ENCODE results near the gene DMRTC2. TPM values are rescaled to one million over a fixed set of nuclear protein-coding genes. Genes with fewer than 3 reads are reported as not detected.

Gene DMRTC2
- total RNA-seq, 1 experiment from 2014 or later, result not detected

DNA sequence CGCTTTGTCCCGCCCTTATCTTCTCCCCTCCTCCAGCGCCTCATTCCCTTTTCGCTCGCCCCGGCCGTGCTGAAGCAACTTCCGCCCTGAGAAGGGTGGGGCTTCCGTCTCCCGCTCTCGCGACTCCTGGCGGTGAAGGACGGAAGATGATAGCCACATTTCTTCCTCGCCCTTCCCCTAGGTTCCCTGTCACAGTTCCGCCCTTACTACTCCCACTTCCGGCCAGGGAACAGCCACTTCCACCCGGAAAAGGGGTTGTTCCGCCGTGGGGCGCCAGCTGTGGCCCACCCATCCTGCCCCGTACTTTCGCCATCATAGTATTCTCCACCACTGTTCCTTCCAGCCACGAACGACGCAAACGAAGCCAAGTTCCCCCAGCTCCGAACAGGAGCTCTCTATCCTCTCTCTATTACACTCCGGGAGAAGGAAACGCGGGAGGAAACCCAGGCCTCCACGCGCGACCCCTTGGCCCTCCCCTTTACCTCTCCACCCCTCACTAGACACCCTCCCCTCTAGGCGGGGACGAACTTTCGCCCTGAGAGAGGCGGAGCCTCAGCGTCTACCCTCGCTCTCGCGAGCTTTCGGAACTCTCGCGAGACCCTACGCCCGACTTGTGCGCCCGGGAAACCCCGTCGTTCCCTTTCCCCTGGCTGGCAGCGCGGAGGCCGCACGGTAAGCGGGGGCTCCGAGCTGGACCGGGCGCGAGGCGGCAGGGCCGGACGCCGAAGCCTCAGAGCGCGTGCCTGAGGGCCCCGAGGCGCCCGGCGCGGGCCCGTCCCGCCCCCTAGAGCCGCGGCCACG, 15.0 kb downstream of the DMRTC2 start, which contains the start of gene RPS19 (continued):
- TF ChIP-seq PREB (CRISPR knock-in tag; IDR thresholded peaks at IDR 0.05; ENCODE audit: borderline replicate concordance) (no peak), OVOL2 (CRISPR knock-in tag; IDR thresholded peaks at IDR 0.05; ENCODE audit: borderline replicate concordance) (no peak; the same call in 1 of the 2 replicates), ZNF219 (CRISPR knock-in tag; IDR thresholded peaks at IDR 0.05; ENCODE audit: borderline replicate concordance) (peak; percentile 77; the same call in 1 of the 2 replicates), USF2 (CRISPR knock-in tag; IDR thresholded peaks at IDR 0.05) (peak; percentile 10; the same call in 1 of the 2 replicates), JAZF1 (CRISPR knock-in tag; IDR thresholded peaks at IDR 0.05) (no peak), JUN (CRISPR knock-in tag; IDR thresholded peaks at IDR 0.05) (peak; percentile 53), MLX (CRISPR knock-in tag; IDR thresholded peaks at IDR 0.05) (no peak), ESRRA (CRISPR knock-in tag; IDR thresholded peaks at IDR 0.05; ENCODE audit: borderline replicate concordance) (0 out of 2 replicates have a peak, but pooled peaks have one; percentile 24), MAX (CRISPR knock-in tag; IDR thresholded peaks at IDR 0.05) (peak; percentile 62), CTCF (IDR thresholded peaks at IDR 0.05) (0 out of 2 replicates have a peak, but pooled peaks have one; percentile 23), ARID4B (CRISPR knock-in tag; IDR thresholded peaks at IDR 0.05; ENCODE audit: borderline replicate concordance) (no peak; the same call in 1 of the 2 replicates), FOXJ3 (CRISPR knock-in tag; IDR thresholded peaks at IDR 0.05; ENCODE audit: borderline replicate concordance) (no peak), E2F4 (CRISPR knock-in tag; IDR thresholded peaks at IDR 0.05; ENCODE audit: borderline replicate concordance, low read depth) (no peak), SP1 (CRISPR knock-in tag; conservative IDR thresholded peaks at IDR 0.05) (peak; percentile 100), ZNF423 (CRISPR knock-in tag; IDR thresholded peaks at IDR 0.05) (no peak), CREM (CRISPR knock-in tag; IDR thresholded peaks at IDR 0.05) (peak; percentile 46; the same call in 1 of the 2 replicates), ZNF281 (CRISPR knock-in tag; IDR thresholded peaks at IDR 0.05) (0 out of 2 replicates have a peak, but pooled peaks have one; percentile 28)
- TF ChIP-seq, protein P1, sequence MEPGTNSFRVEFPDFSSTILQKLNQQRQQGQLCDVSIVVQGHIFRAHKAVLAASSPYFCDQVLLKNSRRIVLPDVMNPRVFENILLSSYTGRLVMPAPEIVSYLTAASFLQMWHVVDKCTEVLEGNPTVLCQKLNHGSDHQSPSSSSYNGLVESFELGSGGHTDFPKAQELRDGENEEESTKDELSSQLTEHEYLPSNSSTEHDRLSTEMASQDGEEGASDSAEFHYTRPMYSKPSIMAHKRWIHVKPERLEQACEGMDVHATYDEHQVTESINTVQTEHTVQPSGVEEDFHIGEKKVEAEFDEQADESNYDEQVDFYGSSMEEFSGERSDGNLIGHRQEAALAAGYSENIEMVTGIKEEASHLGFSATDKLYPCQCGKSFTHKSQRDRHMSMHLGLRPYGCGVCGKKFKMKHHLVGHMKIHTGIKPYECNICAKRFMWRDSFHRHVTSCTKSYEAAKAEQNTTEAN (CRISPR knock-in tag; IDR thresholded peaks at IDR 0.05), result 0 out of 2 replicates have a peak, but pooled peaks have one; percentile 45
- TF ChIP-seq, protein P2, sequence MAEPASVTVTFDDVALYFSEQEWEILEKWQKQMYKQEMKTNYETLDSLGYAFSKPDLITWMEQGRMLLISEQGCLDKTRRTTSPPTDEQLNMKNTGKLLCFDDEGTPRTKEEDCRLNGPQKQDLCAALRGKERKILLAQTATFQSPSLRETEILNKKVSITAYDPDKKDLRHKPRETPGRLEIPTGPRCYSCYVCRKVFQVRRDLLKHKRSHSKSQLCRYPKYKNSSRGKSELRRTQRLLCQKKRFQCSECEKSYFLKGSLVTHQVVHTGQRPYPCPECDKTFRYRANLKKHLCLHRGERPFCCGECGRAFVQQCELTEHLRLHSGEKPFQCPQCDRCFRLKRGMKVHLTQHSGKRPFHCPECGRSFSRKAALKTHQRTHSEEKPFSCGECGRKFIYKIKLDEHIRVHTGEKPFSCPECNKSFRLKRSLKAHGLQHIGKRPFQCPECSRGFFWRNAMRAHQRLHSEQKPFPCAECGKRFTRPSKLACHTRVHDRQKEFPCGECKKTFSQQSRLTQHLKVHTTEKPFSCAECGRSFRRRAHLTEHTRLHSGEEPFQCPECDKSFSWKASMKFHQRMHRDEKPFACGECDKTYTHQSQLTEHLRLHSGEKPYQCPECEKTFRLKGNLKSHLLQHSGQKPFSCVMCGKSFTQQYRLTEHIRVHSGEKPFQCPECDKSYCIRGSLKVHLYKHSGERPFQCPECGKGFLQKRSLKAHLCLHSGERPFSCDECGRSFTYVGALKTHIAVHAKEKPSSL (CRISPR knock-in tag; conservative IDR thresholded peaks at IDR 0.05), result no peak
